Stimulated activated CD4-positive, alpha-beta T cell treated with anti-CD3 and anti-CD28 coated beads, Interleukin-15, amount 100 ng/mL, for 48 hours (primary cell): ENCODE results near the gene BMPR2.
"Not testable (repeated sequence)": the region's sequence is repeated elsewhere in the genome, so short reads cannot be mapped to it uniquely, and the experiment has no call there.

ENCODE experiments used
- DNase-seq, 2 donors: peaks; one replicate each; pipeline ENCODE4 v3.0.0-alpha.2; 2020; ENCODE audit warnings: low read depth in 2 of 2

The BMPR2 gene

GRCh38 chr2:202452744-202453143 lies 76.6 kb downstream of the BMPR2 start:
- DNase-seq = no peak

- no peak for DNase-seq
Observed at GRCh38 chr2:202454536-202454935, 78.4 kb downstream of the BMPR2 start.

DNA sequence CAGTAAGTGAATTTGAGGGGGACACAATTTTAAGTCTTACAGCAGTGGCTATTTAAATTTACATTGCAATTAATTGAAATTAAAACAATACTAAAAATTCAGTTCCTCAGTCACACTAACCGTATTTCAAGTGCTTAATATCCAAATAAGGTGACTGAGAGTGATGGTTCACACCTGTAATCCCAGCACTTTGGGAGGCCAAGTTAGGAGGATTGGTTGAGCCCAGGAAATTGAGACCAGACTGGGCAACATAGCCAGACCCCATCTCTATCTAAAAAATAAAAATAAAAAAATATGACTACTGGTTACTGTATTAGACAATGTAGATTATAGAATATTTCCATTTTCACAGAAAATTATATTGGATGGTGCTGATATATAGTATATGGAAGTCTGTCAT lies 79.0 kb downstream of the BMPR2 start:
- DNase-seq = no peak

GRCh38 chr2:202460119-202460518 lies 84.0 kb downstream of the BMPR2 start:
- no peak for DNase-seq

GRCh38 chr2:202479090-202479489 lies 103.0 kb downstream of the BMPR2 start:
- no peak for DNase-seq

GRCh38 chr2:202479610-202480009 lies 103.5 kb downstream of the BMPR2 start:
- DNase-seq = no peak

GRCh38 chr2:202486351-202486750 lies 110.2 kb downstream of the BMPR2 start:
- no peak for DNase-seq

DNA sequence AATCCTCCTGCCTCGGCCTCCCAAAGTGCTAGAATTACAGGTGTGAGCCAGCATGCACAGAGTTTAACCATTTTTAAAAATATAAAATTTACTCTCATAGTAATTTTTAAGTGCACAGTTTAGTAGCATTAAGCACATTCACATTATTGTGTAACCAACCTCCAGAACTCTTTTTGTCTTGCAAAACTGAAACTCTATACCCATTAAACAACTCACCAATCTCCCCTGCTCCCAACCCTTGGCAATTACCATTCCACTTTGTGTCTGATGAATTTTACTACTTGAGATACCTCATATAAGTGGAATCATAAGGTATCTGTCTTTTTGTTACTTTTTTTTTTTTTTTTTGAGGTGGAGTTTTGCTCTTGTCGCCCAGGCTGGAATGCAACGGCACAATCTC lies 112.5 kb downstream of the BMPR2 start:
- DNase-seq = no peak

GRCh38 chr2:202490479-202490878 lies 114.4 kb downstream of the BMPR2 start:
- DNase-seq = no peak

DNA sequence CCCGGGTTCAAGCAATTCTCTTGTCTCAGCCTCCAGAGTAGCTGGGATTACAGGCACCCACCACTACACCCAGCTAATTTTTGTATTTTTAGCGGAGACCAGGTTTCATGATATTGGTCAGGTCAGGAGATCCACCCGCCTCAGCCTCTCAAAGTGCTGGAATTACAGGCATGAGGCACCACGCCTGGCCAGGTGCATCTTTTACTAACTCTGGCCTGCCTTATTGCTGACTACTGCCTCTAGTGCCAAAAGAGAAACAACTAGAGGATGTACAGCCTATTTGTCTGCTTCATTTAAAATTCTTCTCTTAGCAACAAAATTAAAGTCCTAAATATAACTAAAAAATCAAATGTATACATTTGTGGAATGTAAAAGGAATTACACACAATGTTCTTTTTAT lies 115.4 kb downstream of the BMPR2 start:
- no peak for DNase-seq

GRCh38 chr2:202494300-202495229 lies 118.4 kb downstream of the BMPR2 start:
- DNase-seq = no peak

DNA sequence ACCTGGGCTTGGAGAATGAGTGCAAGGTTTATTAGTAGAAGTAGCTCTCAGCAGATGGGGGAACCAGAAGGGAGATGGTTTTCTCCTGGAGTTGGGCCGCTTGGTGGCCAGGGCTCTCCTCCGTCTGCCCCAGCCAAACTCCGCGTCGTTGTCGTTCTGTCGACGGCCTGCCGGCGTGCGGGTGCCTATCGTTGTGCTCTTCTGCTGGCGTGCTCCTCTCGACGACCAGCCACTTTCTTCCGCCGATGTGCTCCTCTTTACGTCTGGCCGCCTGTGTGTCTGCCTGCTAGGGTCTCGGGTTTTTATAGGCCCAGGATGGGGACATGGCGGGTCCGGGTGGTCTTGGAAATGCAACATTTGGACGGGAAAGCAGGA lies 119.1 kb downstream of the BMPR2 start:
- no peak for DNase-seq

GRCh38 chr2:202496835-202497472 lies 120.8 kb downstream of the BMPR2 start:
- not testable (repeated sequence) for DNase-seq

DNA sequence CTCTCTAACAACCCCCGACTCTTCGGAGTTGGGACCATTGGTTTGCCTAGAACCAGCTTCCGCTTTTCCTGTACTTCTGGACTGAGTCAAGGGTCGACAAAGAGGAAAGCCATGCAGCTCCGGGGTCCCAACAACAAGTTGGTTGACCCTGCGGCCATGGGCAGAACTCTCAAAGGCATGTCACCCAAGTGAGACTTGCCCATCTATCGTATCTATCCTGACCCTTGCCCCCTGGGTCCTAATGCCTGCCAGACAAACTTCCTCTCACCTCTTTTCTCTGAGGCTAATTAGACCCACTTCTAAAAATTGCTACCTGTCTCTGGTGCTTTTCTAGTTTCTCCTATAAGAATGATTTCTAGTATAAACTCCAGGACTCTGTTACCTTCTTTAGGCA lies 121.3 kb downstream of the BMPR2 start:
- DNase-seq = not testable (repeated sequence)

DNA sequence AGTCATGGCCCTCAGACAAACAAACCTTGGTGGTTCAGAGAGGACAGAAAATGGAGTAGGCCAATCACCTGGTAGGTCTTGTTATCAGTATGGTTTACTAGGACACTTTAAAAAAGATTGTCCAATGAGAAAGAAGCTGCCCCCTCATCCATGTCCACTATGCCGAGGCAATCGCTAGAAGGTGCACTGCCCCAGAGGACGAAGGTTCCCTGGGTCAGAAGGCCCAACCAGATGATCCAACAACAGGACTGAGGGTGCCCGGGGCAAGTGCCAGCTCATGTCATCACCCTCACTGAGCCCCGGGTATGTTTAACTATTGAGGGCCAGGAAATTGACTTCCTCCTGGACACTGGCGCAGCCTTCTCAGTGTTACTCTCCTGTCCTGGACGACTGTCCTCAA lies 123.7 kb downstream of the BMPR2 start:
- DNase-seq = not testable (repeated sequence)

DNA sequence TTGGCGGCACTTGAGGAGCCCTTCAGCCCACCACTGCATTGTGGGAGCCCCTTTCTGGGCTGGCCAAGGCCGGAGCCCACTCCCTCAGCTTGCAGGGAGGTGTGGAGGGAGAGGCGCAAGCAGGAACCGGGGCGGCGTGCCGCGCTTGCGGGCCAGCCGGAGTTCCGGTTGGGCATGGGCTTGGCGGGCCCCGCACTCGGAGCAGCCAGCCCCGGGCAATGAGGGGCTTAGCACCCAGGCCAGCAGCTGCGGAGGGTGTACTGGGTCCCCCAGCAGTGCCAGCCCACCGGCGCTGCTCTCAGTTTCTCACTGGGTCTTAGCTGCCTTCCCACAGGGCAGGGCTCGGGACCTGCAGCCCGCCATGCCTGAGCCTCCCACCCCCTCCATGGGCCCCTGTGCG lies 127.1 kb downstream of the BMPR2 start:
- not testable (repeated sequence) for DNase-seq

DNA sequence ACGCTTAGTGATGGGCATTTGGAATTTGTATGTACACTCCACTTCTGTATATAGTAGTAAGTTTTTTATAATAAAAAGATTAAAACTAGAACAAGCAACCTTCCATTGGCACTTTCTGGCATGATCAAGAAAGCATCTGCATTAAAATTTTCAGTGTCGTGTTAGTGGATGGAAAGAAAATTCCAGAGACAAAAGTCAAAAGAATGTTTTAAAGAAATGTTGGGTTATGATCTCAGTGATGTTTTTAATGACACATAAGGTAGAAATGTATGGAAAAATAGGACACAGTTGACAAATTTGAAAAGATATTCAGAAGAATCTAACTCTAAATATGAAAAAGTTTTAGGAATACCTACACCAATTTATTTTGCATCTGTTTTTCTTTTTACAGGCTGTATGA lies 132.6 kb downstream of the BMPR2 start:
- no peak for DNase-seq

DNA sequence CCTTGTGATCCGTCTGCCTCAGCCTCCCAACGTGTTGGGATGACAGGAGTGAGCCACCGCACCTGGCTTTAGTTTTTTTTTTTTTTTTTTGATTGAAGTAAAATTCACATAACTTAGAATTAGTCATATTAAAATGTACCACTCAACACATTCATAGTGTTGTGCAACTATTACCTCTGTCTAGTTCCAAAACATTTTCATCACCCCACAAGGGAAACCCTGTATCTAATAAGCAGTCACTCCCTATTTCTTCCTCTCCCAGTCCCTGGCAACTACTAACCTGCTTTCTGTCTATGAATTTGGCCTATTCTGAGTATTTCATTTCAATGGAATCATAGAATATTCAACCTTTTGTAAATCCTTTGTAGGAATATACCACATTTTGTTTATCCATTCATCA lies 134.8 kb downstream of the BMPR2 start:
- no peak for DNase-seq

- DNase-seq = no peak
Observed at GRCh38 chr2:202512176-202512575, 136.0 kb downstream of the BMPR2 start.

DNA sequence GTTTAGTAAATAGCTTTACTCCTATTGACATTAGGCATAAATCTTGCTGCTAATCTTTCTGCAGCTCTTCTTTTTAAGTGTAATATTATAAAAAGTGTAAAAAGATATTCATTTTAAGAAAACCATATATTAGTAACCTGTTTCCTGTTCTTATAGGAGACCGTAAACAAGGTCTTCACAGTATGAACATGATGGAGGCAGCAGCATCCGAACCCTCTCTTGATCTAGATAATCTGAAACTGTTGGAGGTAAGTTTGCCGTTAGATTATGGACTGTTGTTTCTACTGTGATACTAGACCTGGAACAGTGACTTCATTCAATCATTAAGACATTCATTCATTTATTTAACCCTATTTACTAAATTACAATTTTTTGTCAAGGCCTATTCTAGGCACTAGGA lies 138.6 kb downstream of the BMPR2 start:
- DNase-seq = no peak

- no peak for DNase-seq
Observed at GRCh38 chr2:202519453-202519852, 143.3 kb downstream of the BMPR2 start.

DNA sequence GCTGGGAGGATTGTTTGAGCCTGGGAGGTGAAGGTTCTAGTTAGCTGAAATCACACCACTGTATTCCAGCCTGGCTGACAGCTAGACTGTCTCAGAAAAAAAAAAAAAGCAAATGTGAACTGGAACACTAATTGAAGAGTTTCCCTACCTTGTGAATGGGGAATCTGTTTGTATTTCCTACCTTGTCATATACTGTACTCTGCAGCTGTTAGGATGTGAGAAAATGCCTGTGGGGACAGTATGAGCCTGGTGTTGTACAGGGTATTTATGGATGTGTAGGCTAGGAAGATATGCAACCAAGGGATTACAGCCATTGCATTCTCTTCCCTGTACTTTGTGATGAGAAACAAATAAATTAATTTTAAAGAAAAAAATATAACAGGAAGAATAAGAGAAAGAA lies 145.3 kb downstream of the BMPR2 start:
- DNase-seq = no peak

DNA sequence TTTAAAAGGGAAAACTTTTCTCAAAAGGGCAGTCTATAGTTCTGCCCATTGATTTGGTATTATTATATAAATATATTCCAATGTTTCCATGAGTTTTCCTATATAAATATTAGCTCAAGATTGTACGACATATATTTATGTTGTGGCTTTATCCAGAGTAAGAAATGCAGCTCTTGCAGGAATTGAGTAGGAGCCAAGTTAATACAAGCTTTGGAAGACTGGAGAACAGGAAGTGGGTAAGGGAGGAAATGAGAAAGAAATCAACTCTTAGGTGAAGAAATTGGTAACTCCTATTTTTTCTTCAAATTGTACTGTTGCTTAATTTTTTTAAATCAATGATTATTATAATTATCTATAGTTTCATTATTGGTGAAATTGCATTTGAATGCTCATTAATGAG lies 153.3 kb downstream of the BMPR2 start:
- DNase-seq = no peak
